Erythroblast (primary cell): ENCODE data around the gene THNSL1.

Experiments used
- GATA1 ChIP-seq: IDR thresholded peaks from 2 replicates; pipeline ENCODE4 v1.6.1; 2011; ENCODE audit warnings: low read depth, mild to moderate bottlenecking, control low read depth, low read length, moderate library complexity
- POLR2A ChIP-seq: IDR thresholded peaks from 2 replicates; pipeline ENCODE4 v1.6.1; 2011; ENCODE audit warnings: mild to moderate bottlenecking, low read length

GRCh38 chr10:24966962-24967481 is 49.4 kb upstream of the THNSL1 start:
- no peak for TF ChIP-seq POLR2A
- no peak for TF ChIP-seq GATA1
